ENCODE results near the gene UBE2D2.

GRCh38 chr5:139641116-139642080, 80.3 kb downstream of the UBE2D2 start:
- no peak for TF ChIP-seq CTCF (IDR thresholded peaks at IDR 0.05)
- no peak for TF ChIP-seq POLR2A (IDR thresholded peaks at IDR 0.05)
